ENCODE results near the gene ZFX.

The ZFX gene

GRCh38 chrX:24235084-24235710, 85.7 kb downstream of the ZFX start:
- no peak for DNase-seq (ENCODE audit: low read depth in 1 of 2, low spot score in 1 of 2)

DNA sequence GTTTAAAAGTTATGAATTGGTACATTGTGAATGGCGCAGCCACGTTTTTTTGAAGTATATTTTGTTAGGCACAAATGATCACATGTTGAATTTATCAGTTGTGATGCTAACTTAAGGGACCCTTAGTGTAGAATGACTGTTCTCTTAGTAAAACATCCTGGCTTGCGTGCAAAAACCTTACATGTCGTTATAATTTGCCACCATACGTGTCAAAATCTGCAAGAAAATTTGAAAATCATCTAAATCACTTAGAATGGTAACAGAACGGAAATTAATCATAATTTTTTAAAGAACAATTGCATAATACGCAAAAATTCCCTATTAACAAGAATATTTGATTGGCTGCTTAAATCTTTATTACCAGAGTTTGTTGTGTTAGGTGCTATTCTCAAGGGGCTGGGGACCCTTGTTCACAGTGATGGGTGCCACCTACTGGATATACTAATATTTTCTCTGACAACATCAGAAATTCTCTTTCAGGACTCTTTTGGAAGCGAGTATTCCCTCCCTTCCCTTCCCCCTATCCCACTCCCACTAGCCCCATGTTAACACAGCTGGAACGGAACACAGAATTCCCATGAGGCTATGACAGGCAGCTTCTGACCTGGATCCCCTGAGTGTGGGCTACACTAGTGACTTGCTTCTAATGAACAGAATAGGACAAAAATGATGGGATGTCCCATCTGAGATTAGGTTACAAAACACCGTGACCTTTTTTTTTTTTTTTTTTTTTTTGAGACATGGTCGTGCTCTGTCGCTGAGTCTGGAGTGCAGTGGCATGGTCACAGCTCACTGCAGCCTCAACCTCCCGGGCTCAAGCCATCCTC, 92.5 kb downstream of the ZFX start:
- DNase-seq (ENCODE audit: low read depth in 1 of 2, low spot score in 1 of 2): no peak

- no peak for DNase-seq (ENCODE audit: low read depth in 1 of 2, low spot score in 1 of 2)
These were observed 93.2 kb downstream of the ZFX start for GRCh38 chrX:24242649-24243175.

GRCh38 chrX:24243188-24243587, 93.7 kb downstream of the ZFX start:
- DNase-seq (ENCODE audit: low read depth in 1 of 2, low spot score in 1 of 2): no peak

GRCh38 chrX:24243692-24244091, 94.2 kb downstream of the ZFX start:
- no peak for DNase-seq (ENCODE audit: low read depth in 1 of 2, low spot score in 1 of 2)

GRCh38 chrX:24245202-24245601, 95.7 kb downstream of the ZFX start:
- DNase-seq (ENCODE audit: low read depth in 1 of 2, low spot score in 1 of 2): no peak

DNA sequence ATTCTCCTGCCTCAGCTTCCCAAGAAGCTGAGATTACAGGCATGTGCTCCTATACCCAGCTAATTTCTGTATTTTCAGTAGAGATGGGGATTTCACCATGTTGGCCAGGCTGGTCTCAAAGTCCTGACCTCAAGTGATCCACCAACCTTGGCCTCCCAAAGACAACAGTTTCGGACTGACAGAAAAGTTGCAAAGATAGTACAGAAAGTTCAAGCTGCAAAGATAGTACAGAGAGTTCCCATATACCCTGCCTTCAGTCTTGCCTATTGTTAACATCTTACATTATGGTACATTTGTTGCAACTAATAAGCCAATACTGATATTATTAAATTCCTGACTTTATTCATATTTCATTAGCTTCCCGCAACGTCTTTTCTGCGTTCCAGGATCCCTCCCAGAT, 98.5 kb downstream of the ZFX start:
- no peak for DNase-seq (ENCODE audit: low read depth in 1 of 2, low spot score in 1 of 2)

- DNase-seq (ENCODE audit: low read depth in 1 of 2, low spot score in 1 of 2): no peak
These were observed 103.5 kb downstream of the ZFX start for GRCh38 chrX:24253030-24253429.

DNA sequence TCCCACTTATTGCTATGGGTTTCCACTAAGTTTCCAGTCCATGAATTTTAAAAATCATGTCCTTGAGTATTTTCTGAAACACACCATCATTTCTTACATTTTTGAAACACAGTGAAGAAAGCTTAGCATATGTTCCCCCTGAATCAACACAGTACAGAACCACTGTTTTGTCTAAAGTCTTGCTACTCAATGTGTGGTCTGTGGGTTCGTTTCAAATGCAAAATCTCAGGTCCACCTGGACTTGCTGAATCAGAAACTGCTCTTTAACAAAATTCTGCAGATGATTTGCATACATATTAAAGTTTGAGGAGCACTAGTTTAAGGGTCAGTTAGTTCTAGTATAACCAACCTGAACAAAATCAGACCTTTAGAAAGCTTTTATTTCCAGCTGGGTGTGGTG, 103.9 kb downstream of the ZFX start:
- no peak for DNase-seq (ENCODE audit: low read depth in 1 of 2, low spot score in 1 of 2)

- DNase-seq (ENCODE audit: low read depth in 1 of 2, low spot score in 1 of 2): no peak
These were observed 107.5 kb downstream of the ZFX start for GRCh38 chrX:24257011-24257410.

GRCh38 chrX:24259544-24260240, 110.2 kb downstream of the ZFX start:
- DNase-seq (ENCODE audit: low read depth in 1 of 2, low spot score in 1 of 2): no peak

GRCh38 chrX:24260842-24261550, 111.5 kb downstream of the ZFX start:
- no peak for DNase-seq (ENCODE audit: low read depth in 1 of 2, low spot score in 1 of 2)

DNA sequence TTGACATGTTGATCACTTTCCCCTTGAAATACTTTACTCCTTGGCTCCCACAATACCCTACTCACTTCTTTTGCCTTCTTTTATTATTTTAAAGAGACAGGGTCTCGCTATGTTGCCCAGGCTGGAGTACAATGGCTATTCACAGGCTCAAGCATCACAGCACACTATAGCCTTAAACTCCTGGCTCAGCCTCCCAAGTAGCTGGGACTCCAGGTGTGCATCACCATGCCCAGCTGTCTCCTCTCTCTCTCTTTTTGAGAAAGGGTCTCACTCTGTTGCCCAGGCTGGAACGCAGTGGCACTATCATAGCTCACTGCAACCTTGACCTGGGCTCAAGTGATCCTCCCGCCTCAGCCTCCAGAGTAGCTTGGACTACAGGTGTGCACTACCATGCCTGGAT, 112.8 kb downstream of the ZFX start:
- no peak for DNase-seq (ENCODE audit: low read depth in 1 of 2, low spot score in 1 of 2)

- no peak for DNase-seq (ENCODE audit: low read depth in 1 of 2, low spot score in 1 of 2)
These were observed 114.9 kb downstream of the ZFX start for GRCh38 chrX:24264383-24264782.
